T-helper 1 cell treated with Interleukin-12 subunit alpha and Interleukin-12 subunit beta and Interleukin-4 antibody, amounts not matched to agents 30 μg/mL and 1 μg/mL, for 36 hours (primary cell): ENCODE measurements around the gene DNAL4.

Source experiments
- H3K27ac Mint-ChIP-seq: one replicate; pipeline ENCODE4 v1.8.0; 2021; ENCODE audit warnings: mild to moderate bottlenecking, mixed read lengths
- H3K27me3 Mint-ChIP-seq: one replicate; pipeline ENCODE4 v1.8.0; 2021; ENCODE audit warnings: low read depth, mixed read lengths
- H3K36me3 Mint-ChIP-seq: one replicate; pipeline ENCODE4 v1.8.0; 2021; ENCODE audit warnings: low read depth, mixed read lengths
- H3K4me1 Mint-ChIP-seq: one replicate; pipeline ENCODE4 v1.8.0; 2021; ENCODE audit warnings: low read depth, mixed read lengths
- H3K4me3 Mint-ChIP-seq: one replicate; pipeline ENCODE4 v1.8.0; 2021; ENCODE audit warnings: mild to moderate bottlenecking, moderate library complexity, mixed read lengths
- H3K9me3 Mint-ChIP-seq: one replicate; pipeline ENCODE4 v1.8.0; 2021; ENCODE audit warnings: mixed read lengths

DNAL4 gene

DNA sequence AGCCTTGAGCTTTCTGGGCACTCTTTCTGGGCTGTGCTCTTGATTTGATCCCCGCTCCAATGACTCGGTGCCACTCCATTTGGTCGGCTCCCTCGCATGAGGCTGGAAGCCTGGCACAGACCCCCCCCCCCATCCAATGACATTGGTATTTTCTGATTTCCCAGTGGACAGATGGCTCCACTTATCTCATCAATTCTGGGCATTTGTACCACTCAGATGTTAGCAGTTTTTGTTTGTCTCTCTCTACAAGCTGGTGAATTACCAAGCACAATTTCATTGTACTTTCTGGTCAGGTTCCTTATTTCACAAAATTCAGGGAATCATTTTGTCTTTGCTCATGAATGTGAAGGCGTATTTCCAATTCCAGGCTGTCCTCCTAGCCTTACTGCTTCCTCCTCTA lies 9.1 kb downstream of the DNAL4 start:
- H3K36me3 Mint-ChIP-seq, result no peaks in the 10 kb centered on the region
- peaks cover 3% of the 10 kb centered on the region for H3K4me1 Mint-ChIP-seq
- H3K27ac Mint-ChIP-seq, result no peak overlapping the region
- no peaks in the 10 kb centered on the region for H3K27me3 Mint-ChIP-seq
- H3K9me3 Mint-ChIP-seq, result no peaks in the 10 kb centered on the region
- no peak overlapping the region for H3K4me3 Mint-ChIP-seq

DNA sequence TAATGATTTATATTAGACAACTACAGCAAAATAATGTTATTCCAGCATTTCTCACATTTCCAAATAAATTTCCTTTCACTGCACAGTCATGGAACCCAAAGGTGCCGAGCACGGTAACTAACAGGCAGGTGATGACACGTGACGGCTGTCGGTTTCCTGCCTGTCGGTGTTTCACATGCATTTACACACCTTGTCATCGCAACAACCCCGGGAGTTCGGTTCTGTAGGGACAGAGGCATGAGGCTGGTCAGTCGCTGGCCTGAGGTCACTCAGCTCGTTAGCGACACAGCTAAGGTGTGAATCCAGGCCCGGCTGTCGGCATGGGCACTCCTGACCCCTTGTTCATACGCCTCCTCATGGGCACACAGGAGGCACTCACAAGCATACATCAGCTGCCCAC lies 9.9 kb downstream of the DNAL4 start:
- Mint-ChIP-seq H3K9me3 (no peaks in the 10 kb centered on the region), H3K4me3 (no peak overlapping the region), H3K27ac (no peak overlapping the region)

DNA sequence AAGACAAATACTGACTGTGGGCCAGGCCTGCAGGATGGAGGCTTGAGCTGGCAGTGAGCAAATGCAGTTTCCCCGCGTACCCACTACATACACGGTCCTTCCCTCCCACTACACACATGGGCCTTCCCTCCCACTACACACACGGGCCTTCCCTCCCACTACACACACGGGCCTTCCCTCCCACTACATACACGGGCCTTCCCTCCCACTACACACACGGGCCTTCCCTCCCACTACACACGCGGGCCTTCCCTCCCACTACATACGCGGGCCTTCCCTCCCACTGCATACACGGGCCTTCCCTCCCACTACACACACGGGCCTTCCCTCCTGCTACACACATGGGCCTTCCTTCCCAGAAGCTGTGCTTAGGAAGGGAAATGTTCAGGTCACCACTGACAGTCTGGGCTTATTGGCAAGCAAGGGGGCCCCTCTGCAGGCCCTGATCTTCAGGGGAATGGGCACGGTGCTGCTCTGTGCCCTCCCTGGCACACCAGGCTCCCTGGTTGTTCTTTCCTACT lies 10.8 kb downstream of the DNAL4 start:
- no peaks in the 10 kb centered on the region for H3K36me3 Mint-ChIP-seq
- H3K9me3 Mint-ChIP-seq, result no peaks in the 10 kb centered on the region
- H3K4me1 Mint-ChIP-seq, result peaks cover 3% of the 10 kb centered on the region
- H3K27ac Mint-ChIP-seq, result no peak overlapping the region
- H3K4me3 Mint-ChIP-seq, result no peak overlapping the region
- H3K27me3 Mint-ChIP-seq, result no peaks in the 10 kb centered on the region

More for the DNA sequence above, 9.9 kb downstream of the DNAL4 start:
- H3K27me3 Mint-ChIP-seq, result no peaks in the 10 kb centered on the region
- no peaks in the 10 kb centered on the region for H3K36me3 Mint-ChIP-seq
- peaks cover 3% of the 10 kb centered on the region for H3K4me1 Mint-ChIP-seq

DNA sequence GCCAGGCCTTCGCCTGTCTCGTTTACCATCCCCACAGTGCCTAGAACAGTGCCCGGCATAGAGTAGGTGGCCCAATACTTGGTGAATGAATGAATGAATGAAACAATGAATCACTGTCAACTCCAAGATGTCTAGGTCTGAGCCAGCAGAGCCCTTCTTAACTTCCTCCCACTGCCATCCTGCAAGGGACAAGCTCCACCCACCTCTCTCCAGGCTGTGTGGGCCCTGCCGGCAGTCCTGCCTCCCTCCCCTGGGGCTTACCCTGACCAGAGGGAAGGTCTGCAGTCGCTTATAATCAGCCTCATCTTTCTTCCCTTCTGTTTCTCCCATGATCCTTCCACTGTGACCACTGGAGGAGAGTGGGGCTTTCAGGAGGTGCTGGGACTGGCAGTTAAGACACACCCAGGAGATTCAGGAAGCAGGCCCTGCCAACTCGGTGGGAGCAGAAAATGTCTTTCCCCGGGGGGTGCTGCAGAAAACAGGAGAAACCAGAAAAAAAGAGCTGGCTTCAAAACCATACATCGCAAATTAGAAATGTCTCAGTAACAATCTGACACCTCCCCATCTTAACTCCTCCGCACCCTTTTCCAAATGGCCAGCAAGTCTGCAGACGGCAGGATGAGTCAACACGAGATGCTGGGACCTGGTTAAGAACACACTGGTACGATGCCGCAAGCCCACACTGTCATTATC lies 11.4 kb downstream of the DNAL4 start:
- Mint-ChIP-seq H3K9me3 (no peaks in the 10 kb centered on the region), H3K36me3 (no peaks in the 10 kb centered on the region), H3K4me3 (no peak overlapping the region), H3K27me3 (no peaks in the 10 kb centered on the region), H3K4me1 (peaks cover 3% of the 10 kb centered on the region), H3K27ac (no peak overlapping the region)

DNA sequence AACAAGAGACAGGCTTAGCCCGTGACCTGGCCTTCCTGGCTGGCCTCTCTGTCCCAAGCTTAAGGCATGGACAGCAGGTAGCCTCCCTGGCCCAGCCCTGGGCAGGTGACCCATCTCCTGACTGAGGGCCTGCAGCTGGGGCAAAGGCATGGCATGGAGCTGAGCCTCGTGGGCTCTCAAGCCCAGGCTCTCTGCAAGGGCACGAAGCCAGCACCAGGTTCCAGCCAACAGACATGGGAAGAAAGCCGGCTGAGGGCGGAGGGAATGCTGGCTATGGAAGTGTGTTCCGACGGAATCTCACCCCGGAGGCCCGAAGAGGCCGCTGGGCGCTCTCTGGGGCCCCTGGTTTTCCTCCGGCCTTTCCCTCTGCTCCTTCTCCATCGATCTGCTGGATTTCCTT lies 12.9 kb downstream of the DNAL4 start:
- Mint-ChIP-seq H3K27me3 (no peaks in the 10 kb centered on the region), H3K9me3 (no peaks in the 10 kb centered on the region), H3K27ac (no peak overlapping the region), H3K36me3 (no peaks in the 10 kb centered on the region), H3K4me1 (peaks cover 3% of the 10 kb centered on the region), H3K4me3 (no peak overlapping the region)

DNA sequence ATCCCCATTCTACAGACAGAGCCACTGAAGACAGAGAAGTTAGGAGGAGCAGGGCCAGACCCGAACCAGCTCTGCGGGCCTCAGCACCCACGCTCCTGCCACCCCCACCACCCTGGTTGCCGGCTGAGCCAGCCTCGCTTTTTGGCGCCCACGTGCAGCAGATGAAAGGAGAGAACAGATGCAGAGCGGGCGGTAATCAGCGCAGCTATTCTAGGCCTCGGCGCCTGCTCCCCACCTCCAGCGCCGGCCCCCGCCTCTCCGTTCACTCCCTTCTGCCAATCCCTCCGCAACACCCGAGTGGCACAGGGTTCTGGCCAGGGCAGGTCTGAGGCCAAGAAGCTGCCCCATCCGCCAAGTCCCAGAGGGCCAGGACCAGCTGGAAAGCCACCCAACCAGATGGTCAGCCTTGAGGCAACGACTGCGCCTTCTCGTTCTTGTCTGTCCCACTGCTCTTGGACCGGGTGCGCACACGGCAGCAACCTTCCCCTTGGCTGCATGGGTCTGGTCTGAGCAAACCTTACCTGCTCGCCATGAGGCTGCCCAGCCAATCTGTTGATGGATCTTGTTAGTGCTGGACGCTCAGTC lies 16.8 kb downstream of the DNAL4 start:
- H3K27ac Mint-ChIP-seq, result no peak overlapping the region
- H3K9me3 Mint-ChIP-seq, result no peaks in the 10 kb centered on the region
- peaks cover 3% of the 10 kb centered on the region for H3K4me1 Mint-ChIP-seq
- H3K27me3 Mint-ChIP-seq, result no peaks in the 10 kb centered on the region
- no peaks in the 10 kb centered on the region for H3K36me3 Mint-ChIP-seq
- no peak overlapping the region for H3K4me3 Mint-ChIP-seq

DNA sequence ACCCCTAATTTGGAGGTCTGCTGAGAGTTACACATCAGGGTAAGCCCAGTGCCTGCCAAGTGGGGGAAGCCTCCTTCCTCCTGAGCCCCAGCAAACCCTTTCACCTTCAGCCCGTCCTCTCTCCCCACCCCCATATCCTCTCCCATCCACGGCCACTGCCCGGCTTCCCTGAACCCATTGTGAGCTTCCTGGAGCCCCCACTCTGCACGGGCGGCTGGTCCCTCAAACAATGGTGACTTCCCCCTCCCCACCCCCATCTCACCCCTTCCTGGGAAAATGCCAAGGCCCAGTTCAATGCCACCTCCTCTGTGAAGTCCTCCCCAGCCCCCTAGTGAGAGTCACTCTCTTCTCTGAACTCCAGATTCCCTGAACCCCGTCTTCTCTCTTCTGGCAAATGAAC lies 17.9 kb downstream of the DNAL4 start:
- H3K4me3 Mint-ChIP-seq, result no peak overlapping the region
- H3K4me1 Mint-ChIP-seq, result peaks cover 3% of the 10 kb centered on the region
- H3K27ac Mint-ChIP-seq, result no peak overlapping the region
- H3K9me3 Mint-ChIP-seq, result no peaks in the 10 kb centered on the region
- no peaks in the 10 kb centered on the region for H3K27me3 Mint-ChIP-seq
- H3K36me3 Mint-ChIP-seq, result no peaks in the 10 kb centered on the region

DNA sequence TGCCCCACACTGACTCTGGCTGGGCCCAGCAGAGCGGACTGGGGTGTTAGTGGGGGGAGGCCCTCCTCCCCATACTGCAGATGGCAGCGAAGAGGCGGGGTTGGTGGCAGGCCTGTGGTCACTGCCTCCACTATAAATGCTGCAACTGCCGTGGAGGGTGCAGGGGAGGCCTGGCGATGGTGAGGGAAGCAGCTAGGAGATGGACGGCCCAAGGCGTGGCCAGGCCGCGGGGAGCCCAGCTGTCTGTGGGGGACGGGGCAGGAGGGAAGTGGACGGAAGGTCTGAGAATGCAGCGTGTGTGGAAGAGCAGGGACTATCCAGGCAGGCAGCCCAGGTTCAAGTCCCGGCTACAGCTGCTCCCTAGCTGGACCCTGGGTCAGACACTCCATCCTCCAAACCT lies 18.3 kb downstream of the DNAL4 start:
- Mint-ChIP-seq H3K27me3 (no peaks in the 10 kb centered on the region), H3K9me3 (no peaks in the 10 kb centered on the region), H3K4me1 (peaks cover 3% of the 10 kb centered on the region), H3K27ac (no peak overlapping the region), H3K4me3 (no peak overlapping the region), H3K36me3 (no peaks in the 10 kb centered on the region)

DNA sequence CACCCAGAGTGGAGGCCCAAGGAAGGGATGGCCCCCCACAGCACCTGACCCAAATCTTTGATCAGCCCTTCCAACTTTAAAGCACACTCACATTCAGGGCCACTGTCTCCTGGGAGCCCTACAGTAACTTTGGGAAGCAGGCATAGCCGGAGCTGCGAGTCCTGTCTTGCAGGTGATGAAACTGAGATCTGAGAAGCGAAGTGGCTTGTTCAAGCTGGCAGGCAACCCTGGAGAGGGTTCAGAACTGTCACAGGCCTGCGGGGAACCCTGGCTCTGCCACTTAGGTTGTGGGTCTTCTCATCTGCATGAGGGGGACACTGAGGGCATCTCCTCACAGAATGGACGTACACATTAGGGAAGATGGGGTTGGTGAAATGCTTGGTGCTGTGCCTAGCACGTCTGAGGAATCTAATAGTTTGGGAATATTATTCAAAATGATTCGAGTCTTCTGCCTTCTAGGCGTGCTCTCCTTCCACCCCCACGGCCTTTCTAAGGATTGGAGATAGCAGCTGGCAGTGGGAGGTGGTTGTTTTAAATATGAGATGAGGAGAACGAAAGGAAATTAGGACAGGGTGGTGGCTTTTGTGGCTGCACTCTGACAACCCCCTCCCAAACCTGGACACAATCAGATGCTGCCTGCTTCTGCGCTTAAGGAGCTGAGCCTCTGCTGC lies 19.3 kb downstream of the DNAL4 start:
- Mint-ChIP-seq H3K27me3 (no peaks in the 10 kb centered on the region), H3K4me1 (peaks cover 3% of the 10 kb centered on the region), H3K9me3 (no peaks in the 10 kb centered on the region), H3K27ac (no peak overlapping the region), H3K36me3 (no peaks in the 10 kb centered on the region), H3K4me3 (no peak overlapping the region)

DNA sequence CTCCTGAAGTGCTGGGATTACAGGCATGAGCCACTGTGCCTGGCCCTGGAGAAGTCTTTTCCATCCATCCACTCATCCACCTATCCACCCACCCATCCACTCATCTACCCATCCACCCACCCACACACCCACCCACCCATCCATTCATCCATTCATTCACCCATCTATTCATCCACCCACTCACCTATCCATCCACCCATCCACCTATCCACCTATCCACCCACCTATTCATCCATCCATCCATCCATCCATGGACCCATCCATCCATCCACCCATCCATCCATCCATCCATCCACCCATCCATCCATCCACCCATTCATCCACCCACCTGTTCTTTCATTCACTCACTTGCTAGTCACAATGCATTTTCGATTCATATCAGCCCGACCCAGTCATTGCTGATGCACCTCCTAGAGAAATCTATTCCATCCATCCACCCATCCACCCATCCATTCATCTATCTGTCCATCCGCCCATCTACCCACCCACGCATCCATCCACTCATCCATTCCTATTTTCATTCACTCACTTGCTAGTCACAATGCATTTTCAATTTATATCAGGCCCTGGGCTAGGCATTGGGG lies 20.5 kb downstream of the DNAL4 start:
- no peaks in the 10 kb centered on the region for H3K36me3 Mint-ChIP-seq
- H3K9me3 Mint-ChIP-seq, result no peaks in the 10 kb centered on the region
- no peaks in the 10 kb centered on the region for H3K27me3 Mint-ChIP-seq
- no peak overlapping the region for H3K27ac Mint-ChIP-seq
- peaks cover 4% of the 10 kb centered on the region for H3K4me1 Mint-ChIP-seq
- H3K4me3 Mint-ChIP-seq, result no peak overlapping the region

DNA sequence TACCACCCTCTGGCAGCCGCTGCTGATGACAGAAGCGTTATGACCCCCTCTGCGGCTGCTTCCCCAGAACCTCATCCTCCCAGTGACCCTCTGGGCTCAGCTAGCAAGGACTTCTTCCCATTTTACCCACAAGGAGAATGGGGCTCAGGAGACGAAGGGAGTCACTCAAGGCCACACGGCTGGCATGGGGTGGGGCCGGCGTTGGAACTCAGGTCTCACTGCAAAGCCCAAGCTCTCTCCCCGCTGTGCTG lies 21.4 kb downstream of the DNAL4 start:
- no peak overlapping the region for H3K4me3 Mint-ChIP-seq
- H3K27me3 Mint-ChIP-seq, result no peaks in the 10 kb centered on the region
- no peaks in the 10 kb centered on the region for H3K36me3 Mint-ChIP-seq
- no peaks in the 10 kb centered on the region for H3K9me3 Mint-ChIP-seq
- H3K4me1 Mint-ChIP-seq, result peaks cover 4% of the 10 kb centered on the region
- no peak overlapping the region for H3K27ac Mint-ChIP-seq

DNA sequence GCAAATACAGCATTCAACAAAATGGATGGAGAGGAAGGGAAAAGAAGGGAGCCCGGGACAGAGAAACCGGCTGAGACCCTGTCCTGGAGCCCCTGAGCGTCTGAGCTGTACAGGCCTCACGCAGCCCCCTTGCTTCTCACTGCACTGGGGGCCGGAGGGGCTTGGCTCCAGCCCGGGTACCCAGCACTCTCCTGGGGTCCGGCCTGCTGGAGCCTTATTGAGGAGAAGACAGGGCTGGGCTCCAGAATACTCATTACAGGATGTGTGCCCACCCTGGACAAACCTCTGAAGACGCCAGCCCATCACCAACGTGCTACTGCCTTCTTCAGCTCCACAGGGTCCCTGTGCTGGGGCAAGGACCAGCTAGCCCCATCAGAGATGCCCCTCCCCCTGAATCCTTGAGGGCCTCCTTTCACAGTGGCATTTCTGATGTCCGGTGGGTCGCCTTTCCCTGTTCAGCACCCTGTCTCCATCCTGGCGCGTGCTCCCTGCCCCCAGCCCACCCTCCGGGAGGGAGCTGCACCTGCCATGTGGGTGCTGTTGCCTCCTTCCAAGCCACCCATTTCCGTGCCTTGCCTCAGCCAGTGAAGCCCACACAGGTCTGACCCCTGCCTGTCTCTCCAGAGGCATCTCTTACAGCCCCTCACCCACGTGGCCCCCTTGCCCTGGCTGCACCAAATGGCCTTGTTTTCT lies 23.5 kb downstream of the DNAL4 start:
- Mint-ChIP-seq H3K36me3 (no peaks in the 10 kb centered on the region), H3K27ac (no peak overlapping the region), H3K27me3 (no peaks in the 10 kb centered on the region), H3K4me3 (no peak overlapping the region), H3K4me1 (peaks cover 3% of the 10 kb centered on the region), H3K9me3 (no peaks in the 10 kb centered on the region)

DNA sequence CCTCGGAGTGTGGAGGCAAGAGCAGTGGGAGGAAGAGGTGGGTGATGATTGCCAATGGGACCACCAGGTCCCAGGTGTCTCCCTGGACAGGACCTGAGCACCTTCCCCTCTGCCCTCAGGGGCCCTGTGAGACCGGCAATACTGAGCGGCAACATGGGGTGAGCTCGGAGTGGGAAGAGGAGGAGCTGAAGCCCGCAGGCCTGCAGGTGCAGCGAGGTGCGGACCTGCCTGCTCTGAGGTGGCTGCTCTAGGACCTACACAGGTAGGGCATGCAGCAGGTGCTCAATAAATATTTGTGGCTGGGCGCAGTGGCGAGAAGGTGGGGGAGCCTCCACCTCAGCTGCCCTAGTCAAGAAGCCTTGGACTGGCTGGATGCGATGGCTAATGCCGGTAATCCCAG lies 25.9 kb downstream of the DNAL4 start:
- Mint-ChIP-seq H3K4me3 (no peak overlapping the region), H3K36me3 (no peaks in the 10 kb centered on the region), H3K27me3 (no peaks in the 10 kb centered on the region), H3K4me1 (peaks cover 6% of the 10 kb centered on the region), H3K27ac (no peak overlapping the region), H3K9me3 (no peaks in the 10 kb centered on the region)

DNA sequence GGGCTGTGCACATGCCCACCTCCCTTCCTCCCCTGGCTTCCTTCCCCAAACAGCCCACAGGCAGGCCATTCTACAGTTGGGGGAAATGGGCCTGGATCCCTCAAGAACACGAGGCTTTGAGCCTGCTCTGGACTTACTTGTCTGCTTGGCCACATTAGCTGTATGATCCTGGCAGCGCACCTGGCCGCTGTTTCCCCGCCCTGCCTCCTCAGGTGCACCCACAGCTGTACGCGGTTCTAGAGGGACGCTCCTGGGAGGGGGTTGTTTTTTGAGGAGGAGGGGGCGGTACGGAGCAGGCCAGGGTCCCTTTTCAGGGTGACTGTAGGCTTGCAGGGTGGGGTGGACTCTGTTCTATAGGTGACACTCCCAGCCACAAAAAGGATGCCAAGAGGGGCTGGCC lies 26.6 kb downstream of the DNAL4 start:
- peaks cover 6% of the 10 kb centered on the region for H3K4me1 Mint-ChIP-seq
- H3K9me3 Mint-ChIP-seq, result no peaks in the 10 kb centered on the region
- H3K27ac Mint-ChIP-seq, result no peak overlapping the region
- no peaks in the 10 kb centered on the region for H3K36me3 Mint-ChIP-seq
- H3K27me3 Mint-ChIP-seq, result no peaks in the 10 kb centered on the region
- no peak overlapping the region for H3K4me3 Mint-ChIP-seq
